ENCODE measurements around the gene ZBTB20.
"Not testable (repeated sequence)": the region's sequence is repeated elsewhere in the genome, so short reads cannot be mapped to it uniquely, and the experiment has no call there.

ZBTB20 gene

DNA sequence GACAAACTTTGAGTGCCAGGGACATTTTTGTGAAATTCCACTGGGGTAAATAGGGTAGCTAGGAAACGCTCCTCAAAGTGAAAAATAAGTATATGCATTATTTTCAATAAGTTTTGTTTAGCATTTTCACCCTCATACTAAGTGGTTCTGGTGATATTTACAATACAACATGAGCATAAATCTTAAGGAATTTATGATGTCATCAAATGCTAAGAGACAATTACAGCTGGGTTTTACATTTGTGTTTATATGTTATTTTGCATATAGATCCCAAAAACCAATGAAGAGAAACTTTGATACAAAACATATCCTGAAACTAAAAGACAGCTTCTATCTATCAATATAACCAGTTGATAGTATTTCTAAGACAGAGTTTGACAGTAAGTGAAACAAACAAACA lies 323.1 kb downstream of the ZBTB20 start:
- Histone ChIP-seq H3F3A (ENCODE audit: insufficient read depth) (no peaks in the 10 kb centered on the region), H3K27me3 (ENCODE audit: low read length) (no peaks in the 10 kb centered on the region), H3K79me2 (ENCODE audit: insufficient read depth, low read length) (no peaks in the 10 kb centered on the region), H2AFZ (ENCODE audit: low read depth, low read length, severe bottlenecking) (no peak overlapping the region), H3K9ac (ENCODE audit: low read length) (no peak overlapping the region), H3K27ac (ENCODE audit: low read depth, low read length) (no peak overlapping the region), H3K4me3 (ENCODE audit: insufficient read depth, low read length, poor library complexity, severe bottlenecking) (no peak overlapping the region), H3K36me3 (ENCODE audit: low read length) (no peaks in the 10 kb centered on the region), H4K20me1 (ENCODE audit: low read depth, low read length) (no peaks in the 10 kb centered on the region), H3K4me2 (ENCODE audit: low read depth, low read length, poor library complexity, severe bottlenecking) (no peak overlapping the region), H3K9me2 (replicated peaks; ENCODE audit: insufficient read depth, low read length) (no peaks in the 10 kb centered on the region), H3K9me3 (ENCODE audit: insufficient read depth, low read length) (no peaks in the 10 kb centered on the region)
- TF ChIP-seq, protein P1, sequence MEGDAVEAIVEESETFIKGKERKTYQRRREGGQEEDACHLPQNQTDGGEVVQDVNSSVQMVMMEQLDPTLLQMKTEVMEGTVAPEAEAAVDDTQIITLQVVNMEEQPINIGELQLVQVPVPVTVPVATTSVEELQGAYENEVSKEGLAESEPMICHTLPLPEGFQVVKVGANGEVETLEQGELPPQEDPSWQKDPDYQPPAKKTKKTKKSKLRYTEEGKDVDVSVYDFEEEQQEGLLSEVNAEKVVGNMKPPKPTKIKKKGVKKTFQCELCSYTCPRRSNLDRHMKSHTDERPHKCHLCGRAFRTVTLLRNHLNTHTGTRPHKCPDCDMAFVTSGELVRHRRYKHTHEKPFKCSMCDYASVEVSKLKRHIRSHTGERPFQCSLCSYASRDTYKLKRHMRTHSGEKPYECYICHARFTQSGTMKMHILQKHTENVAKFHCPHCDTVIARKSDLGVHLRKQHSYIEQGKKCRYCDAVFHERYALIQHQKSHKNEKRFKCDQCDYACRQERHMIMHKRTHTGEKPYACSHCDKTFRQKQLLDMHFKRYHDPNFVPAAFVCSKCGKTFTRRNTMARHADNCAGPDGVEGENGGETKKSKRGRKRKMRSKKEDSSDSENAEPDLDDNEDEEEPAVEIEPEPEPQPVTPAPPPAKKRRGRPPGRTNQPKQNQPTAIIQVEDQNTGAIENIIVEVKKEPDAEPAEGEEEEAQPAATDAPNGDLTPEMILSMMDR (IDR thresholded peaks at IDR 0.05; ENCODE audit: insufficient read depth, low read length, poor library complexity, severe bottlenecking): no peak
- TF ChIP-seq EZH2phosphoT487 (conservative IDR thresholded peaks at IDR 0.05; ENCODE audit: low read length): no peak

DNA sequence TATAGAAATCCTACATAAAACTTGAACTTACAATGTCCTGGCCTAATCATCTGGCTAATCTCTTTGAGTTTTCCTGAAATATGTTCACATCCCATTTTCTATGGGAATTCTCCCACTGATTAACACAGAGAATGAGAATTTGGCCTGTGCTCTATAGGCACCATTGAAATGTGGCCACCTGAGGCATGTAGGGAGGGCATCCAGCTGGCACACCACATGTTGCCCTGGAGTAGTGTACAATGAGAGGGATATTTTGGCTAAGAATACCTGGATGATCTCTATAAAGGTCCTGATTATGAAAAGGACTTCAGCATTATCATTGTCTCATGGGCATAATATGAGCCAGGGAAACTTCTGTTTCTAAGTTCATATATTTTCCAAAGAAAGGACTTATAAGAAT lies 324.0 kb downstream of the ZBTB20 start:
- no peak overlapping the region for H3K4me3 ChIP-seq (ENCODE audit: insufficient read depth, low read length, poor library complexity, severe bottlenecking)
- H3K9me3 ChIP-seq (ENCODE audit: insufficient read depth, low read length): no peaks in the 10 kb centered on the region
- H3K9ac ChIP-seq (ENCODE audit: low read length): no peak overlapping the region
- no peaks in the 10 kb centered on the region for H3K36me3 ChIP-seq (ENCODE audit: low read length)
- H3K27ac ChIP-seq (ENCODE audit: low read depth, low read length): no peak overlapping the region
- no peaks in the 10 kb centered on the region for H3K79me2 ChIP-seq (ENCODE audit: insufficient read depth, low read length)
- no peak overlapping the region for H3K4me2 ChIP-seq (ENCODE audit: low read depth, low read length, poor library complexity, severe bottlenecking)
- no peak overlapping the region for H2AFZ ChIP-seq (ENCODE audit: low read depth, low read length, severe bottlenecking)
- H3F3A ChIP-seq (ENCODE audit: insufficient read depth): no peaks in the 10 kb centered on the region
- H4K20me1 ChIP-seq (ENCODE audit: low read depth, low read length): no peaks in the 10 kb centered on the region
- no peaks in the 10 kb centered on the region for H3K9me2 ChIP-seq (replicated peaks; ENCODE audit: insufficient read depth, low read length)
- H3K27me3 ChIP-seq (ENCODE audit: low read length): no peaks in the 10 kb centered on the region
- TF ChIP-seq EZH2phosphoT487 (conservative IDR thresholded peaks at IDR 0.05; ENCODE audit: low read length): no peak
- TF ChIP-seq, protein P1 (IDR thresholded peaks at IDR 0.05; ENCODE audit: insufficient read depth, low read length, poor library complexity, severe bottlenecking): no peak

DNA sequence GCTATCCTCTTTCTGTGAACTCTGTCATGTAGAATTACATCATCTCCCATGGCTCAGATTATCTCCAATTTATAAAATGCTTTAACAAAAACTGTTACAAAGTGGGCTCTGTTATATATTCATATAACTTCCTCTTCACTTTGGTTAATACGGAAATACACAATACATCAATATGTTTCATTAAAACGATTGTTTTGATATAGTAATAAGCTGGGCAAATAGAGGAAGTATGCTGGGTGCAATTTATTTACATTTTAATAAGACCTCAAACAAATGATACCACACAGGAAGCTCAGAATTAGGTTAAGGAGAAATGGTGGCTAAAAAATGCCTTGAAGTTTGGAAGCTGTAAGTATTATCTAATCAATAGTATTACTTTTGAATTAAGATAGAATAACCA lies 331.0 kb downstream of the ZBTB20 start:
- Histone ChIP-seq H3K4me2 (ENCODE audit: low read depth, low read length, poor library complexity, severe bottlenecking) (no peak overlapping the region), H4K20me1 (ENCODE audit: low read depth, low read length) (no peaks in the 10 kb centered on the region; the same call in 1 of the 2 replicates), H3K9me3 (ENCODE audit: insufficient read depth, low read length) (no peaks in the 10 kb centered on the region), H3K9ac (ENCODE audit: low read length) (no peak overlapping the region), H3K27ac (ENCODE audit: low read depth, low read length) (no peak overlapping the region), H3K36me3 (ENCODE audit: low read length) (no peaks in the 10 kb centered on the region), H3K79me2 (ENCODE audit: insufficient read depth, low read length) (no peaks in the 10 kb centered on the region), H3K9me2 (replicated peaks; ENCODE audit: insufficient read depth, low read length) (no peaks in the 10 kb centered on the region), H3K4me3 (ENCODE audit: insufficient read depth, low read length, poor library complexity, severe bottlenecking) (no peak overlapping the region), H3K27me3 (ENCODE audit: low read length) (no peaks in the 10 kb centered on the region), H2AFZ (ENCODE audit: low read depth, low read length, severe bottlenecking) (no peak overlapping the region), H3F3A (ENCODE audit: insufficient read depth) (no peaks in the 10 kb centered on the region)
- TF ChIP-seq EZH2phosphoT487 (conservative IDR thresholded peaks at IDR 0.05; ENCODE audit: low read length): no peak

DNA sequence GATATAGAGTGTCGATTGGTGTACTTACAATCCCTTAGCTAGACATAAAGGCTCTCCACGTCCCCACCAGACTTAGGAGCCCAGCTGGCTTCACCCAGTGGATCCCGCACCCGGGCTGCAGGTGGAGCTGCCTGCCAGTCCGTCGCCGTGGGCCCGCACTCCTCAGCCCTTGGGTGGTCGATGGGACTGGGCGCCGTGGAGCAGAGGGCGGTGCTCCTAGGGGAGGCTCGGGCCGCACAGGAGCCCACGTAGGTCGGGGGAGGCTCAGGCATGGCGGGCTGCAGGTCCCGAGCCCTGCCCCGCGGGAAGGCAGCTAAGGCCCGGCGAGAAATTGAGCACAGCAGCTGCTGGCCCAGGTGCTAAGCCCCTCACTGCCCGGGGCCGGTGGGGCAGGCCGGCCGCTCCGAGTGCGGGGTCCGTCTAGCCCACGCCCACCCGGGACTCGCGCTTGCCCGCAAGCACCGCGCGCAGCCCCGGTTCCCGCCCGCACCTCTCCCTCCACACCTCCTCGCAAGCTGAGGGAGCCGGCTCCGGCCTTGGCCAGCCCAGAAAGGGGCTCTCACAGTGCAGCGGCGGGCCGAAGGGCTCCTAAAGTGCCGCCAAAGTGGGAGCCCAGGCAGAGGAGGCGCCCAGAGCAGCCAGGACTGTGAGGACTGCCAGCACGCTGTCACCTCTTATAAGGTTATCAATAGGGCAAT lies 334.4 kb downstream of the ZBTB20 start:
- H3K9ac ChIP-seq (ENCODE audit: low read length); H4K20me1 ChIP-seq (ENCODE audit: low read depth, low read length); H3K36me3 ChIP-seq (ENCODE audit: low read length); H3F3A ChIP-seq (ENCODE audit: insufficient read depth); H3K79me2 ChIP-seq (ENCODE audit: insufficient read depth, low read length); H3K27ac ChIP-seq (ENCODE audit: low read depth, low read length); H3K9me2 ChIP-seq (replicated peaks; ENCODE audit: insufficient read depth, low read length); H3K27me3 ChIP-seq (ENCODE audit: low read length); H3K9me3 ChIP-seq (ENCODE audit: insufficient read depth, low read length); H2AFZ ChIP-seq (ENCODE audit: low read depth, low read length, severe bottlenecking); H3K4me2 ChIP-seq (ENCODE audit: low read depth, low read length, poor library complexity, severe bottlenecking); H3K4me3 ChIP-seq (ENCODE audit: insufficient read depth, low read length, poor library complexity, severe bottlenecking): not testable (repeated sequence)

All from SU-DHL-6 (cell line).